Stimulated activated CD4-positive, alpha-beta T cell treated with anti-CD3 and anti-CD28 coated beads, TNF-alpha, amount 100 ng/mL, for 4 hours (primary cell): ENCODE measurements around the gene ERI2.
"Not testable (repeated sequence)": the region's sequence is repeated elsewhere in the genome, so short reads cannot be mapped to it uniquely, and the experiment has no call there.

Source experiments
- DNase-seq, 3 experiments: peaks; one replicate each; pipeline ENCODE4 v3.0.0-alpha.2; 2020; ENCODE audit warnings: low read depth in 3 of 3

ERI2 gene

DNA sequence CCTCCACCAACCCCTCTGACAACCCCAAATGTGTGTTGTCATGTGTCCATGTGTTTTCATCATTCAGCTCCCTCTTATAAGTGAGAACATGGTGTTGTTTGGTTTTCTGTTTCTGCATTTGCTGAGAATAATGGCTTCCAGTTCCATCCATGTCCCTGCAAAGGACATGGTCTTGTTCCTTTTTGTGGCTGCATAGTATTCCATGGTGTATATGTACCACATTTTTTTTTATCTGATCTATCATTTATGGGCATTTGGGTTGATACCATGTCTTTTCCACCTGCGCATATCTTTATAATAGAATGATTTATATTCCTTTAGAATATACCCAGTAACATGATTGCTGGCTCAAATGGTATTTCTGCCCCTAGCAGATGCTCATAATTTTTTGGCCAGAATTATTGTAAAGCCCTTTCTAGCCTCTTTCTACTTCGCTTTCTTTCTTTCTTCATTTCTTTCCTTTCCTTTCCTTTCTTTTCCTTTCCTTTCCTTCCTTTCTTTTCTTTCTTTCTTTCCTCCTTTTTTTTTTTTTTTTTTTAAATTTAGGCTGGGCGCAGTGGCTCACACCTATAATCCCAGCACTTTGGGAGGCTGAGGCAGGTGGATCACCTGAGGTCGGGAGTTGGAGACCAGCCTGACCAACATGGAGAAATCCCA is 12.8 kb upstream of the ERI2 start:
- DNase-seq: no peak

DNA sequence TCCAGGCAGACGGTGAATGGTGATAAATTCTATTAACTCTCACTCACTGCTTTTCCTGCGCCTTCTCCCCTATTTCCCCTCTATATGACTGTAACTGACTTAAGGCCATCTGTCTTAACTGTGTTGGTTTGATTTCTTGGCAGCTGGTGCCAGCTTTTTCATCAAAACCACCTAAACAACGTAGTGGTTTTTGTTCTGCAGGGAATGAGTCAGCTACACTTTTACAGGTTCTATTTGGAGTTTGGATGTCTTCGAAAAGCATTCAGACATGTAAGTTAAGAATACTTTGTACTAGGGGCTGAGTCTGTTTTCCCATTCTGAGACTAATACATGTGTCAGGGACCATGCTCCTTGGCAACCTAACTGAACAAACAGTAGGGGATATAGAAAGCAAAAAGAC is 8.5 kb upstream of the ERI2 start:
- no peak for DNase-seq

DNA sequence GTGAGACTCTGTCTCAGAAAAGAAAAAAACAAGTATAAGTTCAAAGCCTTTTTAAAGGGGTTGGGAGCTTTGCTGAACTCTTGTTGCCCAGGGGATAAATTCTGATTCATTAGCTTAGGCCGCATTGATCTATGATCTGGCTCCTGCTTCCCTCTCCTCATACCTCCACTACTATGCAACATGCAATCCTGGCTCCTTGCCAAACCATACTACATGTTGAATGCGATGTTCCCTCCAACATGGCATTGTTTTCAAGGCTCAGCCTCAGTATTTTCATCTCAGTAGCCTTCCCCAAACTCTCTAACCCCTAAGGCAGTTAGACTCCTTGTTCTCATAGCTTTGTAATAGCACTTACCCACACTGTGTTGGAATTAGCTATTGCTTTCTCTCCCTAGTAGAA is 6.2 kb upstream of the ERI2 start:
- DNase-seq: no peak

DNA sequence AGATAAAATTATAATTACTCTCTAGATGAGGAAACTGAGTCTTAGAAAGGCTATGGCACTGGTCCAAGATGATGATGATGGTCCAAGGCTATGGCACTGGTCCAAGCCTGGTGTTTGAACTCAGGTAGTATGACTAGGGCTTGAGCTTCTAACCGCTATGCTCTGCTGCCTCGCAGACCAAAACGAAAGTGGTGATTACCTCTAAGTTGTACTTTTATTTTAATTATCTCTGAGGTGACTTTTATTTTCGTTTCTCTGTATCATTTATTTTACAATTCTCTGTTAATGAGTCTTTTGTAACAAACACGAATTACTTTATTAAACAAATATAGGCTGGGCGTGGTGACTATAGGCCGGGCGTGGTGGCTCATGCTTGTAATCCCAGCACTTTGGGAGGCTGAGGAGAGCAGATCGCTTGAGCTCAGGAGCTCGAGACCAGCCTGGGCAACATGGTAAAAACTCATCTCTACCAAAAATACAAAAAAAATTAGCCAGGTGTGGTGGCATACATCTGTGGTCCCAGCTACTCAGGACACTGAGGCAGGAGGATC is 5.7 kb upstream of the ERI2 start:
- no peak for DNase-seq

DNA sequence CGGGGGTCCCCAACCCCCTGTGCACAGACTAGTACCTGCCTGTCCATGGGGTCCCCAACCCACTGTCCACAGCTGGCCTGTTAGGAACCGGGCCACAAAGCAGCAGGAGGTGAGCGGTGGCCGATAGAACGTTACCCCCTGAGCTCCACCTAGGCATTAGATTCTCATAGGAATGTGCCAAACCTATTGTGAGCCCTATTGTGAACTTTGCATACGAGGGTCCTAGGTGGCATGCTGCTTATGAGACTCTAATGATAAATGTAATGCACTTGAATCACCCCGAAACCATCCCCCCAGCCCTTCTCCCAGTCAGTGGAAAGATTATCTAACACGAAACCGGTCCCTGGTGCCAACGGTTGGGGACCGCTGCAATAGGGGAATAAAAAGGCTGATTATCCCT is 1.6 kb upstream of the ERI2 start:
- no peak for DNase-seq

DNA sequence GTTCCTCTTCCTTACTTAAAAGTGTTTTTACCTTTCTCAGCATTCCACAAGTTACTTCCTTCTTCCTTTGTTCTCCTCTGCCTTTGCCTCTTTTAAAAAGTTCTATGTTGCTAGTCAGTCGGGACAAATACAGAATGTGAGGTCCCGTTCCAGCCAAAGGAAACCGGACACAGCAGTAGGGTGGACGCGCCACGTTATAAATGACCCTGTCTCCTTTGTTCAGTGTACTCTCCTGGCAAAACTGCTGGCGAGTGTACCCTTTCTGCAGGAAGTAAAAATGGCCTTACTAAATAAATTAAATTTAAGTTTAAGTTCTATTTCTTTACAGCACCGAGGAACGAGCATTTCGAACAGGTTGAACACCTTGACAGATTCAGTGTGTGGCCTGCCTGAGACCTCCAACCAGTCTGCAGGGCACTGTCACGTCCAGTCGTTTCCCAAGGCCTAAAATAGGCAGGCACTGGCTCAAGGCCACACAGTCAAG is 546 bp downstream of the ERI2 start:
- not testable (repeated sequence) for DNase-seq

DNA sequence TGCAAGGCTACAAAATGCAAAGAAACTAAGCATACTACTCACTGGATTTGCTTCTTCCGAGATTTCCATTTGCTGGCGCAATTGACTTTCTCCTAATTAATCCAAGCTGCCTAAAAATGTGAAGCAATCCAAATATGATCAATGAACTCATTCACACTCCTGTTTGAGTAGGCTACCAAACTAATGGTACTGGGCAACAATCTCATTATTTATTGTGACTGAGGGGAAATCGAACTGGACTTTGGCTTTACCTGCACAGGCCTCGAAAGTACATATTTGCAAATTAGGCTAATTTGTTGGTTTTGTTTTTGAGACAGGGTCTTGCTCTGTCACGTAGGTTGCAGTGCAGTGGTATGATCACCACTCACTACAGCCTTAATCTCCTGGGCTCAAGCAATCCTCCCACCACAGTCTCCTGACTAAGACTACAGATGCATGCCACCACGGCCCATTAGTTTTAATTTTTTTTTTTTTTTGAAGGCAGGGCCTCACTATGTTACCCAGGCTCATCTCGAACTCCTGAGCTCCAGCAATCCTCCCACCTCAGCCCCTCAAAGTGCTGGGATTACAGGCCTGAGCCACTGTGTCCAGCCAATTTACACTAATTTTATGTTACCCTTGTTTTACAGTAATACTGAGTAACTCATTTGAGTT is 2.6 kb downstream of the ERI2 start:
- no peak for DNase-seq

DNA sequence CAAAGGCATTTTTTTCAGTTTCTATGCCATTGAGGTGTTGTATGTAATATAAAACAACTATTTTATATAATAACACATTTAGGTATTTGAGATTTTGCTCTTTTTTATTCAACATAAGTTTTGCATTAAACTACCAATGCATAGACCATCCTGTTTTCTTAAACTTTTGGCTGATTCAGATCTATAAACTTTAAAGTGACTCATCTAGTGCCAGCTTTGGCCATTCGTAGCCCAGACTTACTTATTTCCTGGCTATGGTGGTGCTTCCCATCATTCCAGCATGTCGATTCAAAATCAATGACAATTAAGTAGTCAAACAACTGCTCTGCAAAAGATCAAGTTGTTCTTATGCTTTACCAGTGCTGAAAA is 3.1 kb downstream of the ERI2 start:
- DNase-seq: no peak

DNA sequence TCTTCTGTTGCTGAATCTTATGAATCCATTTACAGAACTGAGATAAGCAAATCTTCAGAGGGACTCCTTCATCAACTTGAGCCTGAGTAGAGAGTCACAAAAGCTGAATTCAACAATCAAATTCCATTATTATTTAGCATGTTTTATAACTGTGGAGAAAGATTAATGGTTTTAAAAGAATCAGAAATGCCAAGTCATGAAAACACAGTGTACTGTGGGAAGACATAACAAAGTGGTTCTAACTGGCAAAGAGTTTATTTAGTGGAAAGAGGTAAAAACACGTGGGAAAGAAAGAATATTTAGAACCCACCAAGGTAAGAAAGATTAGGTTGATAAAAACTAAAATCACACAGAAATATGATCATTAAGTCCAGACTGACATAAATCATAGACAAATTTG is 5.0 kb downstream of the ERI2 start:
- DNase-seq: no peak

DNA sequence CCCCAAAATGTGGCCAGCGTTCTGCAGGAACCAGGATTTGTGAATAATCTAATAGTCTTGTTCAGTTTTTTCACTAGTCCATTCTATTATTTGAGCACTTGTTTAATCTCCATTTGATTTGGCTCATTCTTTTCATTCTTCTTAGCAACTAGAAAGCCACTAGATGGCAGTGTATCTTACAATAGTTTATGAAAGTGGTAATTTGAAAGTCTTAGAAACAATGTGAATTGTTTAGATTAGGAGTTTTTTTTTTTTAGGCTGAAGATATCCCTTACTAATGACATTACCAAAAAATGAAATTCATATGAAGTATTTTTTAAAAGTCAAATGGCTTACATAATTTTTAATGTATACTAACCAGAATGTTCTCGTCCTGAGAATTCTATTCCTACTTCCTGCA is 6.7 kb downstream of the ERI2 start:
- no peak for DNase-seq

DNA sequence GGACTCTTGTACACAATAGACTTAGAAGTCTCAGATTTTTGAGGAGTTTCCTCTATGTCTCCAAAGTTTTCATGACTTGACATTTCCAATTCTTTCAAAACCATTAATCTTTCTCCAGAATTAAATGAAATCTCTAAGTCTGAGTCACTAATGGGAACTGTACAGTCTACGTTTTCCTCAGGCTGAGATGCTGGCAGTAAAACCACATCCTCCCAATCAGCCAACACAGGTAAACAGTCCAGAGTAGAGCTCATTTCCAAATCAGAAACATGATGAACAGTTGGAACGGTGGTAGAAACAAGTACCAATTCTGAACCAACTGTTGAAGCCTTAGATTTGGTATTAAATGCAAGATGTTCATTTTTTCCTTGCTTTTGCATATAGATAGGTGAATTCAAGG is 7.9 kb downstream of the ERI2 start:
- no peak for DNase-seq

DNA sequence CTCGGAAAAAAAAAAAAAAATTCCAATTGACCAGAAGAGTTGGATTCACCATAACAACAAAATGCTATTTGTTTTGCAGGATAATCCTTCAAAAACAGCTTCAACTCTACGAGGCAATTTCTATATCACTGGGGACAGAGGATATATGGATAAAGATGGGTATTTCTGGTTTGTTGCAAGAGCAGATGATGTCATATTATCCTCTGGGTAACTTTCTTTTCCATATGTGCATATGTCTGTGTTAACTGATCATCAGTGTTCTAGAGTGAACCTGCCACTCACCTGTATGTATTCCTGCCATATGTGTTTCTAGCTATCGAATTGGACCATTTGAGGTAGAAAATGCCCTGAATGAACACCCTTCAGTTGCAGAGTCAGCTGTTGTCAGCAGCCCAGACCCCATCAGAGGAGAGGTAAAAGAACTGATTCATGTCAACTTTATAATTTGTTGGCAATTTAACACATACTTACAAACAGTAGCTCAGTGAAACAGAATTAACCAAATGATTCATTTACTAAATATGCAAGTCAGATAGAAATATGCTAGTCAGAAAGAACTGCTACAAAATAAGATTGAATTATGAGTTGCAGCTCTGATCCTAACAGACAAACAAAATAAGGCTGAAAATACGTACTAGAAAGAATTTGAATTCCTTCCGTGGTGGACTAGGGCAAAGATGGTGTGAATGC is 14.2 kb downstream of the ERI2 start:
- no peak for DNase-seq

DNA sequence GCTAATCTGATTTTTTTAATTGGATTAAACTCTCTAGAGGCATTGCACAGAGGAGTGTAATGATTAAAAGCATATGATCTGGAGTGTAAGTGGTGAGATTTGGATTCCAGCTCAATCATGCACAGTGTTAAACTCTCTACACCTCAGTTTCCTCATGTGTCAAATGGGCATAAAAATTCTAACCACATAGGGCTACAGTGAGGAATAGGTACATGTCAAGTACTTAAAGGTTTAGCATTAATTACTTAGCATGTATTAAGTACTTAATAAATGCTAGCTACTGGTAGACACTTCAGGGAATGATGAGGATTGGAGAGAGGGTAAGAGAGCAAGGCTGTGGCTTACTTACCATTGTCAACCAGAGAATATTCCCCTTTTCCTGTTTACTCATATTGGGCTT is 17.1 kb downstream of the ERI2 start:
- DNase-seq: no peak

DNA sequence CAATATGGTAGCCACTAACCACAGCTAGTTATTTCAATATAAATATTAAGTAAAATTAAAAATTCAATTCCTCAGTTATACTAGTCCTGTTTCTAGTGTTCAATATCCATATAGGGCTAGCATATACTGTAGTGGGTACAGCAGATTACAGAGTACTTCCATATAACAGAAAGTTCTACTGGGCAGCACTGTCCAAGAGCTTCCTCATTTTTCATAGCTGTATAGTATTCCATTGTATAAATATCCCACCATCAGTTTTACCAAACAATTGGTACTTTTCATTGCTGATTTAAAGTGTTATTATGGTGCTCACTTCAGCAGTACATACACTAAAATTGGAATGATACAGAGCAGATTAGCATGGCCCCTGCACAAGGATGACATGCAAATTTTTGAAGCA is 22.1 kb downstream of the ERI2 start:
- no peak for DNase-seq

DNA sequence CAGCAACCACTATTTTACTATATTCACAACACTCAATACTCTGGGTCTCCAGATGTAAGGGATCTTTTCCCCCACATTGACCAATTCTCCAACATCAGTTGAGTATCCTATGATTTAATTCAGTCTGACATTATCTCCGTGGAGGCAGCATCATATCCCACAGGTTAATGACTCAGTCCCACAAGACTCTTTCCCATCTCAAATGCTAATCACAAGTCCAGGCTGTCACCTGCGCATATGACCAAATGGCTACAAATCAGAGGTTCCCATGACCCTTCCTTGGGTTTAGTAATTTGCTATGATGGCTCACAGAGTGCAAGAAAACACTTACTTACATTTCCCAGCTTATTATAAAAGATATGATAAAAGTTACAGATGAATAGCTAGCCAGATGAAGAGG is 23.8 kb downstream of the ERI2 start:
- DNase-seq: no peak

DNA sequence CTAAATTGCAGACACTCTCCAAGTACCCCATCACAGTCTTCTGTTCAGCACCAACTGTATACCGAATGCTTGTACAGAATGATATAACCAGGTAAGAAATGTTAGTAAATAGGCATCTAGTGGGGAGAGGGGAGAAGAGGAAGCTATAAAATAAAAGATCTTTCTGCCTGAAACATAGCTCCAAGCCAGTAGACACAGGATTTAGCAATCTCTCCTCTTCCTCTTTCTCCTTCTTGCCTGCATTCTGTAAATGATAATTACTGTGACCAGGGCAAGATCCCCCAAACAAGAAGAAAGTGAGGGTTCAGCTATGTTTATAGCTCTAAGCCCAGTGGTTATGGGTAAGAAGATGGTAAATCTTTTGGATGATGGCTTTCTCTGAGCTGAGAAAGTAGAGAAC is 24.6 kb downstream of the ERI2 start:
- DNase-seq: no peak

DNA sequence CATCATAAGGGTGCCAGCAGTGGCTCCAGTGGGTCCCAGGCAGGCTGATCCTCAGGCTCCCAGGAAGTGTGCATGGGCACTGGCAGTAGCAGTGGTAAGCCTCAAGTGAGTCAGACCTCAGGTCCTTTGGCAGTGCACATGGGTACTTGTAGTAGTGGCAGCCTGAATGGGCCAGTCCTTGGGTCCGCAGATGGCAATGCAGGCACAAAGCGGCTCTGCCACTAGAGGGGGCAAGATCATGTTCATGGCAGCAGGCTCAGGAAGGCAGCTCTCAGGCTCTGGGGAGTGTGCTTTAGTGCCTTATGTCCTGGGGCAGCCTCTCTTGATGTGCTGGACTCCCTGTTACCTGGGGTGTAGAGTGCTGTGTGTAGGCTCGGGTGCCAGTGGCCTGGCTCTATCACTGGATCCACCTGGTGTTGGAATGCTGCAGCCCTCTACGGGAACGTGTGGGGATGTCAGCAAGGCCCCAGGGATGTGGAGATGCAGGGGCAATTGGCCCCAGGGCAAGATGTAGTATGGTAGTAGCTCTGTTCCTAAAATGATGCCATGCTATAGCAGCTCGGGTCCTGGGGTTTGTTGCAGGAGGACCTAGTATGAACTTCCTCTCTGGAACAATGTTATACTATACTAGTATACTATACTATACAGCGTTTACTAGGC is 31.4 kb downstream of the ERI2 start:
- peak; percentile 14 to 33 (median 32) for DNase-seq

DNA sequence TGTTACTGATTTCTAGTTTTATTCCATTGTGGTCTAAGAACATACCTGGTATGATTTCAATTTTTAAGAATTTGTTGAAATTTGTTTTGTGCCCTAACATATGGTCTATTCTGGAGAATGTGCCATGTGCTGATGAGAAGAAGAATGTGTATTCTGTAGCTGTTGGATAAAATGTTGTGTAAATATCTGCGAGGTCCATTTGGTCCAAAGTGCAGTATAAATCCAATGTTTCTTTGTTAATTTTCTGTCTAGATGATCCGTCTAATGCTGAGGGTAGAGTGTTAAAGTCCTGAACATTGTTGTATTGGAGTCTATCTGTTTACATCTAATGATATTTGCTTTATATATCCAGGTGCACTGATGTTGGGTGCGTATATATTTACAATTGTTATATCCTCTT is 32.6 kb downstream of the ERI2 start:
- DNase-seq: no peak

DNA sequence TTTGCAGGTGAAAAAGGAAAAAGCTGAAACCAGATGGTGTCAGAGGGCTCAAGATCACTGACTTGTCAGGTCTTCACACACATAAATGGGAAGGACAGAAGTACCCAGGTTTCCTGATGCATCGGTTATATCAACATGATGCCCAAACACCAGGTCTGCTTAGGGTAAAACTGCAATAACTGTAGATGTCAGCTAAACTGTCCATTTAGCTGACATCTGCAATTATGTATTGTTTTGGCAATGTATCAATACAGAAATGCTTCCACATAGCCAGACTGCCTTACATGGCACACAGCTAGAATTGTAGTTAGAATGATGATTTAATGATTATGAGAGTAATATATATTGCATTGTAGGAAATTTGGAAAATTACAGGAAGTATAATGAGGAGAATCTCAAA is 37.5 kb downstream of the ERI2 start:
- no peak for DNase-seq

DNA sequence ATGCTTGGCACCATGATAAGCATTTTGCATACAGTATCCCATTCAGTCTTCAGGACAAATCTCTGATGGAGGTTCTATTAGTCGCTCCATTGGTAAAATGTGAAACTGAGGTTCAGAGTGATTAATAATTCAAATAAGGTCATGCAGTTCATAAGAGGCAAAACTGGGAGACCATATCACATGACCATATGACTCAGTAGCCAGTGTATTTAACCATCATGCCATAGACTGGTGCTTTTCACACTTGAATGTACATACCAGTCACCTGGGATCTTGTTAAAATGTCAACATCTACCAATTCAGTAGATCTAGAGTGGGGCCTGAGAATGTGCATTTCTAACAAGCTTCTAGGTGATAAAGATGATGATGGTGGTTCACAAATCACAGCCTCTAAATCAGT is 38.2 kb downstream of the ERI2 start:
- no peak for DNase-seq

DNA sequence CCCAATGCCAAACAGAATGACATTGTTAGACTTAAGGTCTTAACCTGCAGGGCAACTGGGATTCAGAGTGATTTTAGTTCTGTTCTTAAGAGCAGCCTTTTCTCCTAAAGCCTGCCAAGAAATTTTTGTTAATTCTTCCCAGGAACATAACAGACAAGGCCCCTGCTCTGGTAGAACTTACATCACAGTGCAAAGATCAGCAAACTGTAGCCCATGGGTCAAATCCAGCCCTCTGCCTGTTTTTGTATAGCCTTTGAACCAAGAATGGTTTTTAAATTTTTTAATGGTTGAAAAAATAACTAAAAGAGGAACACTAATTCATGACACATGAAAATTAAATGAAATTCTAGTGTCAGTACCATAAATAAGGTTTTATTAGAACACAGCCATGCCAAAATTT is 38.7 kb downstream of the ERI2 start:
- DNase-seq: no peak

DNA sequence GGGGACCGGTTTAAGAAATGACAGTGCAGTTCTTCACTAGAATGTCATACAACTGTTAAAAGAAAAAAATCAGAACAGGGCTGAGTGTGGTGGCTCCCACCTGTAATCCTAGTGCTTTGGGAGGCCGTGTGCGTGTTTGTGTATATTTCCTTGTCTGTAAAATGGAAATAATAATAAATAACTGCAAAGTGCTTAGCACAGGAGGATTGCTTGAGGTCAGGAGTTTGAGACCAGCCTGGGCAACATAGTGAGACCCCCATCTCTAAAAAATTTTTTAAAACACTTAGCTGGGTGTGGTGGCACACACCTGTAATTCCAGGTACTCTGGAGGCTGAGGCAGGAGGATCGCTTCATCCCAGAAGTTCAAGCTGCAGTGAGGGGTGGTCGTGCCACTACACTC is 40.0 kb downstream of the ERI2 start:
- no peak for DNase-seq

DNA sequence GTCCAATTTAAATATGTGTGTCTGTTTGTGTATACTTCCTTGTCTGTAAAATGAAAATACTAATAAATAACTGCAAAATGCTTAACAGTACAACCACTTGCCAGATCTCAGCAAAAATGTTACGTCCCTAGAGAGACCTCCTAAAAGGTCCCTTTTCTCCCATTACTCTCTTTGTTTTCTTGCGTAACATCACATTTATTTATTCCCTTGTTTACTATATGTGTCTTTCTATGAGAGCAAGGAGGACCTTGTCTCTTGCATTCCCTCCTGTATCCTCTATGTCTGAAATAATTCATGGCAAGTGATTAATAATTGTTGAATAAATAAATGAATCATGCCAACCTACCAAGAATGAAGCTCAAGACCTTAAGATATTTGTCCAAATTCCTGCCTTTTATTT is 40.5 kb downstream of the ERI2 start:
- no peak for DNase-seq
